ENCODE results near the gene JPT1.

DNA sequence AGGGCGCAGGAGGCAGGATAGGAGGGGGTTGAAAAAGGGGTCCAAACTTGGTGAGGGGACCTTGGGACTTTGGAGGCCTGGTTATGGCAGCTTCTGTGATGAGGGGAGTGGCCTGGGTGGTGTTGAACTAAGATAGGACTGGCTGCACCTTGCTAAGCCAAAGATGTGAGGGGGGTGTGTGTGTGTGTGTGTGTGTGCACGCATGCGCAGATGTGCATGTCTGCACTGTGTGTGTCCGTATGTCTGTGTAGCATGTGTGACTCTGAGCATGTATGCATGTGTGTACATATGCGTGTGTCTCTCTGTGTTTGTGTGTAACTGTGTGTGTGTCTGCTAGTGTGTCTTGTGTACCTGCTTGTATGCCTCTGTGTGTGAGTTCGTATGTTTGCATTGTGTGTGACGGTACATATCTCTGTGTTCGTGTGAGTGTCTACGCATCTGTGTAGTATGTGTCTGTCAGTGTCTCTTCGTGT is 62.4 kb downstream of the JPT1 start:
- TF ChIP-seq, protein P1, sequence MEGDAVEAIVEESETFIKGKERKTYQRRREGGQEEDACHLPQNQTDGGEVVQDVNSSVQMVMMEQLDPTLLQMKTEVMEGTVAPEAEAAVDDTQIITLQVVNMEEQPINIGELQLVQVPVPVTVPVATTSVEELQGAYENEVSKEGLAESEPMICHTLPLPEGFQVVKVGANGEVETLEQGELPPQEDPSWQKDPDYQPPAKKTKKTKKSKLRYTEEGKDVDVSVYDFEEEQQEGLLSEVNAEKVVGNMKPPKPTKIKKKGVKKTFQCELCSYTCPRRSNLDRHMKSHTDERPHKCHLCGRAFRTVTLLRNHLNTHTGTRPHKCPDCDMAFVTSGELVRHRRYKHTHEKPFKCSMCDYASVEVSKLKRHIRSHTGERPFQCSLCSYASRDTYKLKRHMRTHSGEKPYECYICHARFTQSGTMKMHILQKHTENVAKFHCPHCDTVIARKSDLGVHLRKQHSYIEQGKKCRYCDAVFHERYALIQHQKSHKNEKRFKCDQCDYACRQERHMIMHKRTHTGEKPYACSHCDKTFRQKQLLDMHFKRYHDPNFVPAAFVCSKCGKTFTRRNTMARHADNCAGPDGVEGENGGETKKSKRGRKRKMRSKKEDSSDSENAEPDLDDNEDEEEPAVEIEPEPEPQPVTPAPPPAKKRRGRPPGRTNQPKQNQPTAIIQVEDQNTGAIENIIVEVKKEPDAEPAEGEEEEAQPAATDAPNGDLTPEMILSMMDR (IDR thresholded peaks at IDR 0.05), result no peak
- no peak for TF ChIP-seq EZH2 (IDR thresholded peaks at IDR 0.05)
